Measurements from ENCODE around the gene ZNF76. TPM values are rescaled to one million over a fixed set of nuclear protein-coding genes. Genes with fewer than 3 reads are reported as not detected.

The ZNF76 gene
- total RNA-seq, 1 experiment from 2014 or later, result 24.4 TPM

- DNase-seq, result peak; percentile 89
- H3K4me1 ChIP-seq (ENCODE audit: low read length), result no peaks in the 10 kb centered on the region
- H3K9me3 ChIP-seq (ENCODE audit: low read length), result no peaks in the 10 kb centered on the region
- no peaks in the 10 kb centered on the region for H3K27me3 ChIP-seq (ENCODE audit: low read length)
- H2AFZ ChIP-seq (ENCODE audit: low read length), result no peak overlapping the region
- no peaks in the 10 kb centered on the region for H3K9me2 ChIP-seq (replicated peaks; ENCODE audit: insufficient read depth, low read length)
- no peak overlapping the region for H3K4me2 ChIP-seq (ENCODE audit: low read depth, low read length, poor library complexity, severe bottlenecking)
- no peak overlapping the region for H3K27ac ChIP-seq (ENCODE audit: low read length)
- H3K36me3 ChIP-seq (ENCODE audit: insufficient read depth, low read length), result peaks cover 5% of the 10 kb centered on the region; the same call in 1 of the 2 replicates
- H3K79me2 ChIP-seq (ENCODE audit: low read length), result no peaks in the 10 kb centered on the region
- no peak overlapping the region for H3K9ac ChIP-seq (ENCODE audit: low read length)
- peaks cover 25% of the 10 kb centered on the region for H4K20me1 ChIP-seq (ENCODE audit: insufficient read depth, low read depth, low read length)
- H3K4me3 ChIP-seq (ENCODE audit: low read length), result no peak overlapping the region
Observed at GRCh38 chr6:35240838-35241801, 18.4 kb upstream of the ZNF76 start.

GRCh38 chr6:35242486-35242885 lies 17.0 kb upstream of the ZNF76 start:
- H2AFZ ChIP-seq (ENCODE audit: low read length), result no peak overlapping the region
- no peak for DNase-seq
- H3K36me3 ChIP-seq (ENCODE audit: insufficient read depth, low read length), result peaks cover 5% of the 10 kb centered on the region; the same call in 1 of the 2 replicates
- H3K9ac ChIP-seq (ENCODE audit: low read length), result no peak overlapping the region
- no peak overlapping the region for H3K4me3 ChIP-seq (ENCODE audit: low read length)
- H3K27ac ChIP-seq (ENCODE audit: low read length), result no peak overlapping the region
- no peaks in the 10 kb centered on the region for H3K9me3 ChIP-seq (ENCODE audit: low read length)
- H3K9me2 ChIP-seq (replicated peaks; ENCODE audit: insufficient read depth, low read length), result no peaks in the 10 kb centered on the region
- peaks cover 25% of the 10 kb centered on the region for H4K20me1 ChIP-seq (ENCODE audit: insufficient read depth, low read depth, low read length)
- no peaks in the 10 kb centered on the region for H3K27me3 ChIP-seq (ENCODE audit: low read length)
- H3K4me1 ChIP-seq (ENCODE audit: low read length), result no peaks in the 10 kb centered on the region
- H3K4me2 ChIP-seq (ENCODE audit: low read depth, low read length, poor library complexity, severe bottlenecking), result no peak overlapping the region
- peaks cover 3% of the 10 kb centered on the region; the same call in 1 of the 2 replicates for H3K79me2 ChIP-seq (ENCODE audit: low read length)

- H3K9me2 ChIP-seq (replicated peaks; ENCODE audit: insufficient read depth, low read length), result no peaks in the 10 kb centered on the region
- H4K20me1 ChIP-seq (ENCODE audit: insufficient read depth, low read depth, low read length), result peaks cover 25% of the 10 kb centered on the region
- H3K4me3 ChIP-seq (ENCODE audit: low read length), result no peak overlapping the region
- H3K9ac ChIP-seq (ENCODE audit: low read length), result no peak overlapping the region
- no peaks in the 10 kb centered on the region for H3K4me1 ChIP-seq (ENCODE audit: low read length)
- no peaks in the 10 kb centered on the region for H3K27me3 ChIP-seq (ENCODE audit: low read length)
- H3K27ac ChIP-seq (ENCODE audit: low read length), result no peak overlapping the region
- no peak overlapping the region for H3K4me2 ChIP-seq (ENCODE audit: low read depth, low read length, poor library complexity, severe bottlenecking)
- H3K79me2 ChIP-seq (ENCODE audit: low read length), result peaks cover 8% of the 10 kb centered on the region; the same call in 1 of the 2 replicates
- peaks cover 5% of the 10 kb centered on the region; the same call in 1 of the 2 replicates for H3K36me3 ChIP-seq (ENCODE audit: insufficient read depth, low read length)
- DNase-seq, result no peak
- H2AFZ ChIP-seq (ENCODE audit: low read length), result no peak overlapping the region
- H3K9me3 ChIP-seq (ENCODE audit: low read length), result no peaks in the 10 kb centered on the region
Observed at GRCh38 chr6:35242906-35243305, 16.6 kb upstream of the ZNF76 start.

DNA sequence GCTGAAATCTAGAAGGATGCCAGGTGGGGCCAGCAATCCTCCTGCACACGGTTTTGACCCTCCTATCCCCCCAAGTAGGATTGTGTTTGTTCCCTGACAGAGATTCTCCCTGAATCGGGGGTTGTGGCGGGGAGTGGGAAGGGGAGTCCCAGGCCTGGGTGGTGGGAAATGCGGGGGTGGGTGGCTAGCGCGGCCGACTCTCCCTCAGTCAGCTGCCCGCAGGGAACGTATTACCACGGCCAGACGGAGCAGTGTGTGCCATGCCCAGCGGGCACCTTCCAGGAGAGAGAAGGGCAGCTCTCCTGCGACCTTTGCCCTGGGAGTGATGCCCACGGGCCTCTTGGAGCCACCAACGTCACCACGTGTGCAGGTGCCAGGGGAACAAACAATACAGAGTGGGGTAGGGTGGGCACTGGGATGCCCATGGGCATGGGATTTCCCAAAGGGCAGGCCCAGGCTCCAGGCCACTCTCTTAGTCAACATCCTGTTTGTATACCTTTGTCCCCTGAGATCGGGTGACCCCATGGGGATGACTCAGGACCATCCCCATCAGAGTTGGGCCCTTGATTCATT lies 16.1 kb upstream of the ZNF76 start:
- Histone ChIP-seq H3K36me3 (ENCODE audit: insufficient read depth, low read length) (peaks cover 5% of the 10 kb centered on the region; the same call in 1 of the 2 replicates), H3K27me3 (ENCODE audit: low read length) (no peaks in the 10 kb centered on the region), H3K4me1 (ENCODE audit: low read length) (no peaks in the 10 kb centered on the region), H3K27ac (ENCODE audit: low read length) (no peak overlapping the region), H2AFZ (ENCODE audit: low read length) (no peak overlapping the region), H3K79me2 (ENCODE audit: low read length) (peaks cover 13% of the 10 kb centered on the region), H3K9me3 (ENCODE audit: low read length) (no peaks in the 10 kb centered on the region), H3K9me2 (replicated peaks; ENCODE audit: insufficient read depth, low read length) (no peaks in the 10 kb centered on the region), H3K9ac (ENCODE audit: low read length) (no peak overlapping the region), H3K4me2 (ENCODE audit: low read depth, low read length, poor library complexity, severe bottlenecking) (no peak overlapping the region), H4K20me1 (ENCODE audit: insufficient read depth, low read depth, low read length) (peaks cover 25% of the 10 kb centered on the region), H3K4me3 (ENCODE audit: low read length) (no peak overlapping the region)
- no peak for DNase-seq

DNA sequence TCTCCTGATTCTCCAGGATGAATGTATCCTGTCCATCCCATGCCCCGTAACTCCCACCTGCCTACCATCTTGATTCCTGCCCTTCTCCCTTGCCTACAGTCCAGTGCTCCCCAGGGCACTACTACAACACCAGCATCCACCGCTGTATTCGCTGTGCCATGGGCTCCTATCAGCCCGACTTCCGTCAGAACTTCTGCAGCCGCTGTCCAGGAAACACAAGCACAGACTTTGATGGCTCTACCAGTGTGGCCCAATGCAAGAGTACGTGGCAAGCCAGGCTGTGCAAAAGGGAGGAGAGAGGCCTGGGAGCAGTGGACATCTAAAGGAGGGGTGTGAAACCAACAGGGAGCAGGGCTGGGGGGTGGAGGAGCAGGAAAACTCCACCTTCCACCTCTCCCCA lies 15.0 kb upstream of the ZNF76 start:
- Histone ChIP-seq H3K27me3 (ENCODE audit: low read length) (no peaks in the 10 kb centered on the region), H3K4me3 (ENCODE audit: low read length) (no peak overlapping the region), H3K9me2 (replicated peaks; ENCODE audit: insufficient read depth, low read length) (no peaks in the 10 kb centered on the region), H3K36me3 (ENCODE audit: insufficient read depth, low read length) (peaks cover 5% of the 10 kb centered on the region; the same call in 1 of the 2 replicates), H3K27ac (ENCODE audit: low read length) (no peak overlapping the region), H3K4me1 (ENCODE audit: low read length) (no peaks in the 10 kb centered on the region), H3K4me2 (ENCODE audit: low read depth, low read length, poor library complexity, severe bottlenecking) (no peak overlapping the region), H3K9me3 (ENCODE audit: low read length) (no peaks in the 10 kb centered on the region), H2AFZ (ENCODE audit: low read length) (no peak overlapping the region), H3K9ac (ENCODE audit: low read length) (no peak overlapping the region), H3K79me2 (ENCODE audit: low read length) (peaks cover 22% of the 10 kb centered on the region), H4K20me1 (ENCODE audit: insufficient read depth, low read depth, low read length) (peaks cover 25% of the 10 kb centered on the region)
- DNase-seq, result no peak

GRCh38 chr6:35247642-35248231 lies 11.8 kb upstream of the ZNF76 start:
- H4K20me1 ChIP-seq (ENCODE audit: insufficient read depth, low read depth, low read length), result 0 out of 2 replicates have a peak, but pooled peaks cover 9% of the 10 kb centered on the region
- H3K36me3 ChIP-seq (ENCODE audit: insufficient read depth, low read length), result no peaks in the 10 kb centered on the region
- H2AFZ ChIP-seq (ENCODE audit: low read length), result no peak overlapping the region
- H3K9ac ChIP-seq (ENCODE audit: low read length), result no peak overlapping the region
- no peak overlapping the region for H3K4me3 ChIP-seq (ENCODE audit: low read length)
- no peak for DNase-seq
- no peaks in the 10 kb centered on the region for H3K27me3 ChIP-seq (ENCODE audit: low read length)
- no peaks in the 10 kb centered on the region for H3K9me3 ChIP-seq (ENCODE audit: low read length)
- H3K9me2 ChIP-seq (replicated peaks; ENCODE audit: insufficient read depth, low read length), result no peaks in the 10 kb centered on the region
- peaks cover 43% of the 10 kb centered on the region for H3K79me2 ChIP-seq (ENCODE audit: low read length)
- no peak overlapping the region for H3K4me2 ChIP-seq (ENCODE audit: low read depth, low read length, poor library complexity, severe bottlenecking)
- peaks cover 3% of the 10 kb centered on the region; the same call in 1 of the 2 replicates for H3K4me1 ChIP-seq (ENCODE audit: low read length)
- no peak overlapping the region for H3K27ac ChIP-seq (ENCODE audit: low read length)

GRCh38 chr6:35248300-35248699 lies 11.2 kb upstream of the ZNF76 start:
- H3K27ac ChIP-seq (ENCODE audit: low read length), result no peak overlapping the region
- H3K9me3 ChIP-seq (ENCODE audit: low read length), result no peaks in the 10 kb centered on the region
- H3K27me3 ChIP-seq (ENCODE audit: low read length), result no peaks in the 10 kb centered on the region
- no peak for DNase-seq
- H3K36me3 ChIP-seq (ENCODE audit: insufficient read depth, low read length), result no peaks in the 10 kb centered on the region
- H3K4me2 ChIP-seq (ENCODE audit: low read depth, low read length, poor library complexity, severe bottlenecking), result no peak overlapping the region
- no peak overlapping the region for H2AFZ ChIP-seq (ENCODE audit: low read length)
- no peaks in the 10 kb centered on the region for H3K9me2 ChIP-seq (replicated peaks; ENCODE audit: insufficient read depth, low read length)
- H3K79me2 ChIP-seq (ENCODE audit: low read length), result peaks cover 47% of the 10 kb centered on the region
- H4K20me1 ChIP-seq (ENCODE audit: insufficient read depth, low read depth, low read length), result 0 out of 2 replicates have a peak, but pooled peaks cover 9% of the 10 kb centered on the region
- H3K4me3 ChIP-seq (ENCODE audit: low read length), result no peak overlapping the region
- no peak overlapping the region for H3K9ac ChIP-seq (ENCODE audit: low read length)
- H3K4me1 ChIP-seq (ENCODE audit: low read length), result peaks cover 3% of the 10 kb centered on the region; the same call in 1 of the 2 replicates

GRCh38 chr6:35248965-35249364 lies 10.6 kb upstream of the ZNF76 start:
- no peak for DNase-seq
- Histone ChIP-seq H3K9me3 (ENCODE audit: low read length) (no peaks in the 10 kb centered on the region), H3K27ac (ENCODE audit: low read length) (no peak overlapping the region), H3K4me2 (ENCODE audit: low read depth, low read length, poor library complexity, severe bottlenecking) (no peak overlapping the region), H3K4me1 (ENCODE audit: low read length) (peaks cover 3% of the 10 kb centered on the region; the same call in 1 of the 2 replicates), H3K9ac (ENCODE audit: low read length) (no peak overlapping the region), H3K4me3 (ENCODE audit: low read length) (no peak overlapping the region), H3K27me3 (ENCODE audit: low read length) (no peaks in the 10 kb centered on the region), H3K36me3 (ENCODE audit: insufficient read depth, low read length) (no peaks in the 10 kb centered on the region), H4K20me1 (ENCODE audit: insufficient read depth, low read depth, low read length) (0 out of 2 replicates have a peak, but pooled peaks cover 9% of the 10 kb centered on the region), H3K9me2 (replicated peaks; ENCODE audit: insufficient read depth, low read length) (no peaks in the 10 kb centered on the region), H2AFZ (ENCODE audit: low read length) (no peak overlapping the region), H3K79me2 (ENCODE audit: low read length) (peaks cover 54% of the 10 kb centered on the region)
